Vagina (tissue), 2 donors: ENCODE results near the gene PBRM1.

ENCODE experiments used
- POLR2A ChIP-seq, 2 donors: fragments of 450-650 bp; IDR thresholded peaks; one replicate each; pipeline ENCODE4 v1.6.1; 2017; ENCODE audit warnings: antibody characterized with exemption in 2 of 2, mild to moderate bottlenecking in 2 of 2, moderate library complexity in 2 of 2
- TF ChIP-seq, protein P1 (sequence below), 3 experiments: fragments of 450-650 bp in 2 of 3; fragments of 200-600 bp in 1 of 3; sonication (generic) in 1 of 3; IDR thresholded peaks; one replicate each; pipeline ENCODE4 v1.5.1; 2017 to 2019; ENCODE audit warnings: antibody characterized with exemption in 3 of 3, mild to moderate bottlenecking in 2 of 3, moderate library complexity in 2 of 3

DNA sequence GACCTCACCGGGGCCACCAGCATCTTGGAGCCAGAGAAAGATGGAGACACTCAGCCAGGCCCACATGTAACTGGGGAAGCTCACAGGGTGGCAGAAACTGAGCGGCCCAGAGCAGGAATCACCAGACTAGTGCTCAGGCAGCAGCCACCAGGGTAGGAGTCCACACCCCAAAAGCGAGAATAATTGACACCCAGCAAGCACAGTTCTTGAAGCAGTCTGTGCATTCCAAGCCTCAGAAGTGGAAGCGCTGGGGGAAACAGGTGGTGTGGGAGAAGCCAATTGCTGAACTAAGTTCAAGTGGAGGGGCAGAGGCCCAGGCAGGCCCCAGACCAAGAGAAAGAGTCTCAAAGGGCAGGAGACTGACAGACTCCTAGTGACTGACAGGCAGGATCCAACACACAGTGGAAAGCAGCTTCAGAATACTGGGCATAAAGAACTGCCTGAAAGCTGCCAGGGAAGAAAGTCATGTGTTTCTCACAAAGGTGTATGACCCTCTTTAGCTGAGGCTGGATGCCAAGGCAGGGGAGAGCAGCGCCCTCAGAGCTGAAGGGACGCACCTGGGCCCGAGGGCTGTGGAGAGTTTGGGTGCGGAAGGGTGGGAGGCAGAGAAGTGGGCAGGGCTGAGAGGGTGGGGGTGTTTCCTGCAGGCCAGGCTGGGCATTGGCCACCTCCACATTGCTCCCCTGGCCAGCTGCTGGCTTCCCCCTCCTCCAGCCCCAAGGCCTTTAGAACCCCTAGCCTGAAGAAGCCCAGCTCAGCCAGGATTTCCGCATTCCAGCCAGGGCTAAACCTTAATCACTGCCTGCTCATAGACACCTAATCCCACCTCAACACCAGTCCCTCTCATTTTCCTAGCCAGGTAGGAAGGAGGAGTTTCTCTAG lies 159.8 kb downstream of the PBRM1 start:
- TF ChIP-seq POLR2A (IDR thresholded peaks at IDR 0.05), result no peak
- TF ChIP-seq, protein P1, sequence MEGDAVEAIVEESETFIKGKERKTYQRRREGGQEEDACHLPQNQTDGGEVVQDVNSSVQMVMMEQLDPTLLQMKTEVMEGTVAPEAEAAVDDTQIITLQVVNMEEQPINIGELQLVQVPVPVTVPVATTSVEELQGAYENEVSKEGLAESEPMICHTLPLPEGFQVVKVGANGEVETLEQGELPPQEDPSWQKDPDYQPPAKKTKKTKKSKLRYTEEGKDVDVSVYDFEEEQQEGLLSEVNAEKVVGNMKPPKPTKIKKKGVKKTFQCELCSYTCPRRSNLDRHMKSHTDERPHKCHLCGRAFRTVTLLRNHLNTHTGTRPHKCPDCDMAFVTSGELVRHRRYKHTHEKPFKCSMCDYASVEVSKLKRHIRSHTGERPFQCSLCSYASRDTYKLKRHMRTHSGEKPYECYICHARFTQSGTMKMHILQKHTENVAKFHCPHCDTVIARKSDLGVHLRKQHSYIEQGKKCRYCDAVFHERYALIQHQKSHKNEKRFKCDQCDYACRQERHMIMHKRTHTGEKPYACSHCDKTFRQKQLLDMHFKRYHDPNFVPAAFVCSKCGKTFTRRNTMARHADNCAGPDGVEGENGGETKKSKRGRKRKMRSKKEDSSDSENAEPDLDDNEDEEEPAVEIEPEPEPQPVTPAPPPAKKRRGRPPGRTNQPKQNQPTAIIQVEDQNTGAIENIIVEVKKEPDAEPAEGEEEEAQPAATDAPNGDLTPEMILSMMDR (IDR thresholded peaks at IDR 0.05), result no peak
